GM12865 (cell line): ENCODE measurements around the gene KCNJ6.

Experiments
- DNase-seq: peaks from one replicate; pipeline ENCODE4 v3.0.0; 2010; ENCODE audit warnings: low read depth
- H3K4me3 ChIP-seq: 2 replicates; pipeline ENCODE4 v1.5.1; 2011; ENCODE audit warnings: mild to moderate bottlenecking, low read depth, low read length, control low read depth
- CTCF ChIP-seq: IDR thresholded peaks from 2 replicates; pipeline ENCODE4 v1.5.1; 2011; ENCODE audit warnings: low read length, control low read depth, low read depth, inconsistent platforms; ENCODE audit not compliant: insufficient read depth; ENCODE audit errors: missing control alignments

Gene KCNJ6

DNA sequence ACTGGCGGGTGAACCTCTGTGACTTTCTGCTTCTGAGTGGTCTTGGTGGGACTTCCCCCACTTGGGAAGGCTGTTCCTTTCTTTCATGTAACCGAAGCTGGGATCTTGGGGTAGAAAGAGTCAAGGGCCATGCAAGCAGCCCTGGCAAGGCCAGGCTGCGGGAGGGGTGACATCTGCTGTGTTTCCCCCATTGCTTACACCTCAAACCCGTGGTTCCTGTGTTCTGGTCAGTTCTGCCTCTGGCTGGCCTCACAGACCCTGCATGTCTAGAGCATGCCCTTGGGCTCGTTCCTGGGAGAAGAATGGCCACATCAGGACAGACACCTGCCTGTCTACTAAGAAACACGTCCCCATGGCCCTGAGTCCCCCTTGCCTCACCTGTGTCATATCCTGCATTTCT, 341.9 kb downstream of the KCNJ6 start:
- no peak for DNase-seq
- H3K4me3 ChIP-seq: no peak overlapping the region
- no peak for TF ChIP-seq CTCF

GRCh38 chr21:37571442-37571841, 344.8 kb downstream of the KCNJ6 start:
- TF ChIP-seq CTCF: no peak
- H3K4me3 ChIP-seq: no peak overlapping the region
- DNase-seq: no peak

DNA sequence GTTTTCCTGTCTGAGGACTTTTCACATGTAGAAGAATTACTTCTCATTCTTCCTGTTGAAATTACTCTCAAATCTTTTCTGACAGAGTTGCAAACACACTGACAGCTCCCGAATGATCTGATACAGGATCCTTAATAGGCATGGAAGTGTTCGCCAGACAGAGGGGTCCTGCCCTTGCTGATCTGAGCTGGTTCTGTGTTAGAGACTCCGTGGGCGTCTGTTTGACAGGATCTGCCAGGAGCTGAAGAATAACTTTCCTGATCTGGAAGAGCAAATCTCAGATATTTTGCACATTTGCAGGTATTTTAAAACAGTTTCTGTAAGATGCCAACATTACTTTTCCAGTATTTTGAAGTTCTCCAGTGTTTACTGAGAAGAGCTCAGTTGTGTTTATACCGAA, 347.3 kb downstream of the KCNJ6 start:
- H3K4me3 ChIP-seq: no peak overlapping the region
- no peak for DNase-seq
- TF ChIP-seq CTCF: no peak

DNA sequence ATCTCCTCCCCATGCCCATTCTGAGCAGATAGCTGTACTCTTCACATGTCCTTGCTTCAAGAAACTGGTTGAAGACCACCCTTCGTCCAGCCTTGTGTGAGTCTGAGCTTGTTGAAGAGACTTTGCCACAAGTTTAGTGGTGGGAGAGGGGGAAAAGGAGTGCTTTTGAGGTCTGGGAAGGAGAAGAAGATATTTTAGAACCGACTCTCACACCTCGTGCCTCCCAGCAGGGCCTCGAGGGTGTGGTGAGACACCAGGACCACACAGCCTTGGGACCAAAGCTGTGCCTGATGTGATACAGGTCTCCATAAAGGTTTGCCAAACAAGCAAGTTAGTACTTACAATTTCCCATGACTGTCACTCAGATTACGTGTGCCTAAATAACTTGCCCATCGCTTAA, 347.8 kb downstream of the KCNJ6 start:
- no peak for TF ChIP-seq CTCF
- no peak overlapping the region for H3K4me3 ChIP-seq
- DNase-seq: no peak

DNA sequence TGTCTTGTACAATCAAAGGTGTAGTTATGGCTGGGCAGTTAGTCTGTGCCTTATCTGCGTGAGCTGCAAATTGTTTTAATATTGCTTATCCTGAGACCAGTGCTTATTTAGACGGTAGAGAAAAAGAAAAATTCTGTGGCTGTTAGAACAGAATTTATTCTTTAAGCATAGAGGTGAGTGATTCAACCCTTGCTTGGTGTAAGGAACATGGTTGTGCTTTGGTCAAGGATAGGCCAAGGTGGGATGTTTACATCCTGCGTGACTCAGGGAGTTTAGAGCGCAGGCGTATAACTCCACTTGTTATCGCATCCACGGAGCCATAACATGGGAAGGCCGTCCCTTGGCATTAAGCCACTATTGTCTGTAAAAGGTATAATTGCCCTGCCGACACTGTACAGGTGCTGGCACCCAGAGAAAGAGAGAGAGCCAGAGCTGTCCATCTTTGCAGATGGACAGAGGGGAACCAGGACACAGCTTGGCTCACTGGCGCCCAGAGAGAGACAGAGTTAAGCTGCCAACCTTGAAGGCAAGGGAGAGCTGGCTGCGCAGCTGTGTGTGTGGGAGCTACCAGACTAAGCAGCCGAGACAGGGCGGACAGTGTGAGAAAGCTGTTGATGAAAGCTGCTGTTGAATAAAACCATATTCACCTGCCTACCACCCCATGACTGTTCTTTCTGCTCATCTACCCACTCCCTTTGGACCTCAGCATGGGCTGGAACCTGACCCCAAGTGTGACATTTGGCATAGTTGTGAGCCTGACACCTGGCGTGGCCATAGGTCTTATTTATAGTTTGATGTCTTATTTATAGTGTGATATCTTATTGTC, 349.3 kb downstream of the KCNJ6 start:
- no peak for DNase-seq
- no peak overlapping the region for H3K4me3 ChIP-seq
- no peak for TF ChIP-seq CTCF

DNA sequence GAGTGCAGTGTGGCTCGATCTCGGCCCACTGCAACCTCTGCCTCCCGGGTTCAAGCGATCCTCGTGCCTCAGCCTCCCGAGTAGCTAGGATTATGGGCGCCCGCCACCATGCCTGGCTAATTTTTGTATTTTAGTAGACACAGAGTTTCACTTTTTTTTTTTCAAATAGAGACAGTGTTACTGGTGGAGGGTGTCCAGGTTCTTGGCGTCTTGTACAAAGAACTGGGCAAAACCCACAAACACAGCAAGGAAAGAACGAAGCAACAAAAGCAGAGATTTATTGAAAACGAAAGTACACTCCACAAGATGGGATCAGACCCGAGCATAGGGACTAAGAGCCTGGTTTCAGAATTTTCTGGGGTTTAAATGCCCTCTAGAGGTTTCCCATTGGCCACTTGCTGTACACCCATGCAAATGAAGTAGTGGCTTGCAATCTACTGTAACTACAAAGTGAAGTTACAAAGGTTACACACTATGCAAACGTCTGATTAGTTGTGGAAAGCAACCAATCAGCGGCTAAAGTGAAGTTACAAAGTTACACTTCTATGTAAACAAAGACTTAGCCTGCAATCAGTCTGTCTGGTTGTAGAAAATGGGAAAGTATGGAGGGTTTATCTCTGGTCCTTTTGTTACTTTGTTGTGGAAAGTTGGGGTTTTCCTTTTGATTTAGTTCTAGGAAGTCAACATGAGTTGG, 350.6 kb downstream of the KCNJ6 start:
- no peak for TF ChIP-seq CTCF
- H3K4me3 ChIP-seq: no peak overlapping the region
- no peak for DNase-seq
